K562 (cell line): ENCODE results near the gene C19orf47.

Experiments
- CREB3L1 ChIP-seq: fragments of 450-650 bp; IDR thresholded peaks from 2 replicates; pipeline ENCODE4 v1.6.1; 2014; ENCODE audit warnings: low read depth, mild to moderate bottlenecking, moderate library complexity, borderline replicate concordance
- GTF2E2 ChIP-seq: fragments of 200-800 bp; sonication (Bioruptor generic); IDR thresholded peaks from 2 replicates; pipeline ENCODE4 v1.6.1; 2016; ENCODE audit warnings: missing genetic modification characterization, missing compliant biosample characterization
- MYNN ChIP-seq, 2 experiments: sonication (generic); formaldehyde crosslinking in 1 of 2; IDR thresholded peaks; 2 replicates each; pipeline versions ENCODE4 v1.5.0 to v1.6.1; 2016 to 2020; ENCODE audit warnings: antibody characterized with exemption in 1 of 2, missing genetic modification reagents in 1 of 2
- ZNF354B ChIP-seq: fragments of 250-450 bp; sonication (Bioruptor Pico); IDR thresholded peaks from 2 replicates; pipeline ENCODE4 v1.4.0; 2020

- no peak for TF ChIP-seq MYNN (IDR thresholded peaks at IDR 0.05)
- TF ChIP-seq MYNN (CRISPR knock-in tag; IDR thresholded peaks at IDR 0.05) = no peak
- no peak for TF ChIP-seq CREB3L1
- TF ChIP-seq GTF2E2 = no peak
- no peak for TF ChIP-seq ZNF354B (CRISPR knock-in tag)
Measured at GRCh38 chr19:40279761-40280607, 68.2 kb downstream of the C19orf47 start.
